GM23338 (cell line): ENCODE results near the gene F2. TPM values are rescaled to one million over a fixed set of nuclear protein-coding genes. Genes with fewer than 3 reads are reported as not detected.

Experiments used
- ATAC-seq: fragments of 200-7000 bp; cut with Tn5 transposase; 3 replicates; pipeline ENCODE4 v1.9.1; 2020
- DNase-seq: peaks from one replicate; pipeline ENCODE4 v3.0.0-alpha.2; 2015; ENCODE audit warnings: low spot score
- H2AFZ ChIP-seq: fragments of 200-600 bp; sonication (generic); 2 replicates; pipeline ENCODE4 v1.8.0; 2016; ENCODE audit warnings: antibody characterized with exemption, mild to moderate bottlenecking, moderate library complexity
- H3F3A ChIP-seq: fragments of 200-600 bp; sonication (generic); replicated peaks from 2 replicates; pipeline ENCODE4 v1.8.0; 2017; ENCODE audit warnings: antibody characterized with exemption, mixed run types, low read depth
- H3K27ac ChIP-seq: fragments of 200-600 bp; sonication (generic); 2 replicates; pipeline ENCODE4 v1.6.1; 2016; ENCODE audit warnings: low read depth
- H3K27me3 ChIP-seq: fragments of 200-600 bp; sonication (generic); 2 replicates; pipeline ENCODE4 v1.8.0; 2016; ENCODE audit warnings: mild to moderate bottlenecking, mixed run types, moderate library complexity; ENCODE audit not compliant: insufficient read depth
- H3K36me3 ChIP-seq: fragments of 200-600 bp; sonication (generic); 2 replicates; pipeline ENCODE4 v1.8.0; 2016; ENCODE audit warnings: mild to moderate bottlenecking; ENCODE audit not compliant: insufficient read depth
- H3K4me1 ChIP-seq: fragments of 200-600 bp; sonication (generic); 2 replicates; pipeline ENCODE4 v1.8.0; 2016; ENCODE audit warnings: mild to moderate bottlenecking, moderate library complexity; ENCODE audit not compliant: insufficient read depth
- H3K4me2 ChIP-seq: fragments of 200-600 bp; sonication (generic); 2 replicates; pipeline ENCODE4 v1.7.1; 2017; ENCODE audit warnings: mixed run types
- H3K4me3 ChIP-seq: fragments of 200-600 bp; sonication (generic); 2 replicates; pipeline ENCODE4 v1.6.1; 2016; ENCODE audit warnings: mixed run types
- H3K79me2 ChIP-seq: fragments of 200-600 bp; sonication (generic); replicated peaks from 2 replicates; pipeline ENCODE4 v1.8.0; 2017; ENCODE audit warnings: mild to moderate bottlenecking; ENCODE audit not compliant: insufficient read depth
- H3K9me2 ChIP-seq: fragments of 200-600 bp; sonication (generic); 2 replicates; pipeline ENCODE4 v1.8.0; 2017; ENCODE audit not compliant: insufficient read depth
- H4K20me1 ChIP-seq: fragments of 200-600 bp; sonication (generic); replicated peaks from 2 replicates; pipeline ENCODE4 v1.8.0; 2017; ENCODE audit warnings: mild to moderate bottlenecking; ENCODE audit not compliant: insufficient read depth
- H3K27ac Mint-ChIP-seq: 2 replicates; pipeline ENCODE4 v1.8.0; 2020; ENCODE audit warnings: inconsistent platforms, mild to moderate bottlenecking, moderate library complexity, mixed read lengths
- H3K27me3 Mint-ChIP-seq: 3 replicates; pipeline ENCODE4 v1.8.0; 2022; ENCODE audit warnings: low read depth, mild to moderate bottlenecking, moderate library complexity, mixed read lengths, inconsistent platforms; ENCODE audit not compliant: insufficient read depth, poor library complexity
- H3K36me3 Mint-ChIP-seq: 3 replicates; pipeline ENCODE4 v1.8.0; 2021; ENCODE audit warnings: low read depth, mild to moderate bottlenecking, inconsistent platforms, moderate library complexity, mixed read lengths
- H3K4me1 Mint-ChIP-seq: 3 replicates; pipeline ENCODE4 v1.8.0; 2020; ENCODE audit warnings: mild to moderate bottlenecking, inconsistent platforms, mixed read lengths
- H3K4me3 Mint-ChIP-seq: 3 replicates; pipeline ENCODE4 v1.8.0; 2021; ENCODE audit warnings: moderate library complexity, mild to moderate bottlenecking, inconsistent platforms, mixed read lengths
- H3K9me3 Mint-ChIP-seq: 3 replicates; pipeline ENCODE4 v1.8.0; 2020; ENCODE audit warnings: moderate library complexity, mild to moderate bottlenecking, inconsistent platforms, mixed read lengths
- CREB1 ChIP-seq: fragments of 250-450 bp; sonication (Bioruptor Pico); IDR thresholded peaks from 2 replicates; pipeline ENCODE4 v1.5.0; 2020; ENCODE audit warnings: low read depth, mild to moderate bottlenecking, moderate library complexity
- CTCF ChIP-seq, 2 experiments: fragments of 200-600 bp in 1 of 2; sonication (generic) in 1 of 2; conservative IDR thresholded peaks; 2 replicates each; pipeline versions ENCODE4 v1.5.1 to v1.6.1; 2016 to 2017; ENCODE audit warnings: antibody characterized with exemption in 2 of 2, low read depth in 2 of 2, mild to moderate bottlenecking in 2 of 2, moderate library complexity in 1 of 2
- JUNB ChIP-seq: IDR thresholded peaks from one replicate; pipeline ENCODE4 v1.6.1; 2016; ENCODE audit warnings: antibody characterized with exemption; ENCODE audit not compliant: unreplicated experiment
- POLR2AphosphoS5 ChIP-seq: IDR thresholded peaks from 2 replicates; pipeline ENCODE4 v1.6.1; 2016; ENCODE audit warnings: antibody characterized with exemption, low read depth
- STAT1 ChIP-seq: IDR thresholded peaks from one replicate; pipeline ENCODE4 v1.6.1; 2016; ENCODE audit warnings: antibody characterized with exemption; ENCODE audit not compliant: unreplicated experiment
- ZNF114 ChIP-seq: fragments of 250-450 bp; sonication (Bioruptor Pico); IDR thresholded peaks from 2 replicates; pipeline ENCODE4 v1.5.0; 2020; ENCODE audit warnings: mild to moderate bottlenecking, moderate library complexity
- ZNF331 ChIP-seq: fragments of 250-450 bp; sonication (Bioruptor Pico); IDR thresholded peaks from 2 replicates; pipeline ENCODE4 v1.5.0; 2020; ENCODE audit warnings: low read depth, mild to moderate bottlenecking, moderate library complexity
- ZNF462 ChIP-seq: fragments of 250-450 bp; sonication (Bioruptor Pico); IDR thresholded peaks from 2 replicates; pipeline ENCODE4 v1.5.0; 2020; ENCODE audit warnings: mild to moderate bottlenecking, moderate library complexity
- polyA plus RNA-seq: library from polyadenylated mRNA; unstranded; fragments of >200 nt; fragmentation: Nextera tagmentation; extraction: Ambion mirVana; gene quantifications from 2 replicates; pipeline ENCODE4 v1.2.1, GENCODE V29; 2016
- total RNA-seq: library from RNA; depleted of rRNA; stranded (reverse); fragments of >200 nt; shearing (Covaris generic); gene quantifications from 2 replicates; pipeline ENCODE4 v1.2.3, GENCODE V29; 2014

The F2 gene
- total and polyA plus RNA-seq, 2 experiments from 2014 or later, result 0.21 TPM; not detected in 1

- no peak for TF ChIP-seq ZNF462 (CRISPR knock-in tag)
- TF ChIP-seq STAT1, result no peak
- TF ChIP-seq ZNF331, result no peak
- TF ChIP-seq POLR2AphosphoS5, result no peak
- no peak for TF ChIP-seq CREB1
- TF ChIP-seq CTCF (conservative IDR thresholded peaks at IDR 0.05; ENCODE audit: low read depth in 2 of 2), result no peak
- TF ChIP-seq ZNF114, result no peak
- no peak for TF ChIP-seq JUNB
These were observed 27.0 kb downstream of the F2 start (continued) for GRCh38 chr11:46745995-46746394.

- Mint-ChIP-seq H3K27me3 (no peaks in the 10 kb centered on the region), H3K4me3 (no peak overlapping the region), H3K4me1 (no peaks in the 10 kb centered on the region), H3K27ac (no peak overlapping the region), H3K9me3 (no peaks in the 10 kb centered on the region), H3K36me3 (peaks cover 83% of the 10 kb centered on the region)
- Histone ChIP-seq H2AFZ (no peak overlapping the region), H3K27ac (no peak overlapping the region), H3F3A (no peaks in the 10 kb centered on the region; the same call in 1 of the 2 replicates), H3K4me1 (no peaks in the 10 kb centered on the region), H3K36me3 (peaks cover 81% of the 10 kb centered on the region), H3K79me2 (no peaks in the 10 kb centered on the region), H3K9me2 (no peaks in the 10 kb centered on the region), H4K20me1 (peaks cover 3% of the 10 kb centered on the region; the same call in 1 of the 2 replicates), H3K4me3 (no peak overlapping the region), H3K4me2 (no peak overlapping the region), H3K27me3 (no peaks in the 10 kb centered on the region)
- ATAC-seq, result no peak
- no peak for DNase-seq
- no peak for TF ChIP-seq CTCF (conservative IDR thresholded peaks at IDR 0.05; ENCODE audit: low read depth in 2 of 2)
- no peak for TF ChIP-seq JUNB
- no peak for TF ChIP-seq CREB1
- TF ChIP-seq POLR2AphosphoS5, result no peak
These were observed 28.1 kb downstream of the F2 start for GRCh38 chr11:46747150-46747549.
